Naive thymus-derived CD8-positive, alpha-beta T cell (primary cell): ENCODE data around the gene POLR1C. TPM values are rescaled to one million over a fixed set of nuclear protein-coding genes. Genes with fewer than 3 reads are reported as not detected.
A peak's percentile ranks its signal among the peaks of the same experiment; 100 is the strongest.

ENCODE experiments used
- ATAC-seq, 2 donors: fragments of 150-1000 bp; cut with Tn5 transposase in 1 of 2; sonication (Bioruptor Pico), chemical (Tn5 transposase) in 1 of 2; 1 replicate in 1 of 2; 2 replicates in 1 of 2; pipeline ENCODE4 v1.10.0; 2021; ENCODE audit warnings: mild to moderate bottlenecking in 2 of 2, moderate library complexity in 2 of 2
- POLR2A ChIA-PET: fragments of 350-600 bp; sonication (Branson Sonifier 250); formaldehyde crosslinking; loops from one replicate; lab custom pipeline; 2021; ENCODE audit warnings: antibody characterized with exemption; lab: Charles Lee
- DNase-seq, 10 donors: peaks; one replicate each; pipeline versions ENCODE4 v3.0.0 to v3.0.0-alpha.2; 2020 to 2022
- H3K27ac Mint-ChIP-seq, 10 donors: one replicate each; pipeline ENCODE4 v1.8.0; 2020 to 2022; ENCODE audit warnings: mild to moderate bottlenecking in 10 of 10, mixed read lengths in 10 of 10, moderate library complexity in 4 of 10, inconsistent platforms in 1 of 10
- H3K27me3 Mint-ChIP-seq, 5 donors: one replicate each; pipeline ENCODE4 v1.8.0; 2021 to 2022; ENCODE audit warnings: mixed read lengths in 5 of 5
- H3K36me3 Mint-ChIP-seq, 3 donors: one replicate each; pipeline ENCODE4 v1.8.0; 2020 to 2022; ENCODE audit warnings: mixed read lengths in 3 of 3, mild to moderate bottlenecking in 2 of 3, inconsistent platforms in 1 of 3
- H3K4me1 Mint-ChIP-seq, 4 donors: one replicate each; pipeline ENCODE4 v1.8.0; 2021 to 2022; ENCODE audit warnings: mixed read lengths in 4 of 4
- H3K4me3 Mint-ChIP-seq, 10 donors: one replicate each; pipeline ENCODE4 v1.8.0; 2020 to 2022; ENCODE audit warnings: mild to moderate bottlenecking in 10 of 10, mixed read lengths in 10 of 10, moderate library complexity in 6 of 10, inconsistent platforms in 1 of 10
- H3K9me3 Mint-ChIP-seq, 9 donors: one replicate each; pipeline ENCODE4 v1.8.0; 2020 to 2022; ENCODE audit warnings: mixed read lengths in 9 of 9, mild to moderate bottlenecking in 3 of 9, inconsistent platforms in 1 of 9, moderate library complexity in 1 of 9
- polyA plus RNA-seq, 3 donors: library from polyadenylated mRNA; unstranded; fragments of 300-500 nt; fragmentation: Illumina TruSeq; gene quantifications; one replicate each; pipeline ENCODE4 v1.2.3, GENCODE V29; 2021
- total RNA-seq, 8 experiments: library from RNA in 2 of 8; stranded (reverse) in 2 of 8; gene quantifications; one replicate each; pipeline ENCODE4 v1.2.3 and lab custom pipeline; 2021 to 2026

The POLR1C gene
- total and polyA plus RNA-seq, 5 experiments from 2014 or later, result 9.4 to 51.9 (median 23.2) TPM

GRCh38 chr6:43505718-43506117, 11.2 kb upstream of the POLR1C start:
- Mint-ChIP-seq H3K4me3 (no peak overlapping the region), H3K4me1 (peaks cover 10 to 26% (median 16%) of the 10 kb centered on the region in 4 donors), H3K27ac (no peak overlapping the region), H3K27me3 (peaks cover 14 to 26% (median 17%) of the 10 kb centered on the region in 5 donors), H3K9me3 (no peaks in the 10 kb centered on the region), H3K36me3 (peaks cover 3 to 45% (median 10%) of the 10 kb centered on the region in 3 donors)
- POLR2A ChIA-PET, result interaction anchor here (1.2 to 4.3 kb wide), 5 partner anchors 11 to 78 kb away, joined by 3 to 17 read pairs (median 5); partner anchors contain the start of genes ABCC10, DLK2, POLR1C and YIPF3
- ATAC-seq, result no peak
- no peak for DNase-seq

GRCh38 chr6:43506171-43506570, 10.7 kb upstream of the POLR1C start:
- no peaks in the 10 kb centered on the region for H3K9me3 Mint-ChIP-seq
- POLR2A ChIA-PET, result interaction anchor here (1.2 to 4.3 kb wide), 6 partner anchors 10 to 79 kb away, joined by 3 to 17 read pairs (median 4); partner anchors contain the start of genes ABCC10, DLK2, POLR1C and YIPF3
- H3K27me3 Mint-ChIP-seq, result peaks cover 14 to 26% (median 18%) of the 10 kb centered on the region in 5 donors
- peaks cover 3 to 46% (median 10%) of the 10 kb centered on the region in 3 donors for H3K36me3 Mint-ChIP-seq
- no peak for ATAC-seq
- H3K4me1 Mint-ChIP-seq, result peaks cover 10 to 27% (median 17%) of the 10 kb centered on the region in 4 donors
- no peak for DNase-seq
- no peak overlapping the region for H3K4me3 Mint-ChIP-seq
- H3K27ac Mint-ChIP-seq, result peak overlapping the region in 5 of 10 donors; percentile 28 to 73 (median 58)

- Mint-ChIP-seq H3K4me3 (no peak overlapping the region), H3K27ac (peak overlapping the region in 7 of 10 donors; percentile 28 to 73 (median 55)), H3K9me3 (no peaks in the 10 kb centered on the region), H3K27me3 (peaks cover 14 to 26% (median 18%) of the 10 kb centered on the region in 5 donors), H3K4me1 (peaks cover 10 to 34% (median 20%) of the 10 kb centered on the region in 4 donors), H3K36me3 (peaks cover 5 to 46% (median 6%) of the 10 kb centered on the region in 3 donors)
- POLR2A ChIA-PET, result interaction anchor here (0.5 to 4.3 kb wide), 8 partner anchors 10 to 123 kb away, joined by 3 to 17 read pairs (median 4); partner anchors contain the start of genes ABCC10, DLK2, POLR1C and YIPF3
- ATAC-seq (peak; percentile 59 to 76), DNase-seq (peak; percentile 61 to 86 (median 78))
Observed at GRCh38 chr6:43506667-43507471, 10.0 kb upstream of the POLR1C start.

GRCh38 chr6:43508481-43509141, 8.3 kb upstream of the POLR1C start:
- Mint-ChIP-seq H3K27ac (peak overlapping the region in 7 of 10 donors; percentile 11 to 91 (median 43)), H3K36me3 (peaks cover 4 to 47% (median 6%) of the 10 kb centered on the region in 3 donors)

GRCh38 chr6:43509142-43509983, 7.5 kb upstream of the POLR1C start:
- Mint-ChIP-seq H3K27ac (peak overlapping the region in 8 of 10 donors; percentile 6 to 91 (median 53)), H3K9me3 (no peaks in the 10 kb centered on the region), H3K4me3 (peak overlapping the region; percentile 69 to 93 (median 86)), H3K4me1 (peaks cover 13 to 40% (median 28%) of the 10 kb centered on the region in 4 donors), H3K36me3 (peaks cover 4 to 45% (median 4%) of the 10 kb centered on the region in 3 donors), H3K27me3 (peaks cover 14 to 26% (median 18%) of the 10 kb centered on the region in 5 donors)
- DNase-seq (peak in 3 of 10 donors; percentile 10 to 47 (median 21)), ATAC-seq (peak in 1 of 2 donors; percentile 10)
- POLR2A ChIA-PET, result interaction anchor here (0.7 to 4.3 kb wide), 5 partner anchors 7 to 125 kb away, joined by 3 to 17 read pairs (median 5); partner anchors contain the start of genes ABCC10, POLR1C, TJAP1 and YIPF3

More at GRCh38 chr6:43508481-43509141, 8.3 kb upstream of the POLR1C start:
- Mint-ChIP-seq H3K4me3 (peak overlapping the region; percentile 69 to 93 (median 84)), H3K27me3 (peaks cover 14 to 26% (median 18%) of the 10 kb centered on the region in 5 donors), H3K4me1 (peaks cover 12 to 39% (median 28%) of the 10 kb centered on the region in 4 donors), H3K9me3 (no peaks in the 10 kb centered on the region)
- no peak for ATAC-seq
- DNase-seq, result peak in 1 of 10 donors; percentile 58
- POLR2A ChIA-PET, result interaction anchor here (4.3 kb wide), 1 partner anchor 8 kb away, joined by 17 read pairs; the partner anchor contains the start of genes POLR1C and YIPF3

GRCh38 chr6:43509984-43510826, 6.7 kb upstream of the POLR1C start, which contains the start of gene LRRC73:
Gene LRRC73 (minus strand): TSS chr6:43510346. CDS start chr6:43509785, 561 bp downstream.
- peak within 1 kb of the TSS; percentile 69 to 93 (median 86) for H3K4me3 Mint-ChIP-seq
- POLR2A ChIA-PET, result interaction anchor here (0.7 to 2.2 kb wide), 4 partner anchors 33 to 126 kb away, joined by 3 to 9 read pairs (median 4); partner anchors contain the start of genes ABCC10 and TJAP1
- peak within 1 kb of the TSS in 9 of 10 donors; percentile 35 to 91 (median 63) for H3K27ac Mint-ChIP-seq
- peaks cover 19 to 40% (median 28%) of the 10 kb centered on the region in 4 donors for H3K4me1 Mint-ChIP-seq
- H3K27me3 Mint-ChIP-seq, result peaks cover 14 to 26% (median 18%) of the 10 kb centered on the region in 5 donors
- peak; percentile 58 to 85 (median 72) for DNase-seq
- peak; percentile 75 to 77 for ATAC-seq
- no peaks in the 10 kb centered on the region for H3K9me3 Mint-ChIP-seq
- H3K36me3 Mint-ChIP-seq, result peaks cover 4 to 47% (median 4%) of the 10 kb centered on the region in 3 donors

- Mint-ChIP-seq H3K4me3 (peak overlapping the region in 9 of 10 donors; percentile 6 to 82 (median 63)), H3K36me3 (peaks cover 4 to 48% (median 4%) of the 10 kb centered on the region in 3 donors), H3K27ac (peak overlapping the region in 3 of 10 donors; percentile 14 to 63 (median 33)), H3K27me3 (peaks cover 14 to 26% (median 18%) of the 10 kb centered on the region in 5 donors), H3K4me1 (peaks cover 22 to 40% (median 28%) of the 10 kb centered on the region in 4 donors), H3K9me3 (no peaks in the 10 kb centered on the region)
- peak in 1 of 10 donors; percentile 63 for DNase-seq
- POLR2A ChIA-PET, result interaction anchor here (1.1 to 2.2 kb wide), 3 partner anchors 33 to 283 kb away, joined by 3 to 9 read pairs (median 4); partner anchors contain the start of gene TJAP1
- ATAC-seq, result no peak
Observed at GRCh38 chr6:43510827-43511163, 6.1 kb upstream of the POLR1C start.

- no peak for DNase-seq
- POLR2A ChIA-PET, result interaction anchor here (0.5 to 1.3 kb wide), 3 partner anchors 284 to 585 kb away, joined by 3 to 4 read pairs (median 3); no protein-coding TSS in a partner anchor
Observed at GRCh38 chr6:43511824-43512415, 5.0 kb upstream of the POLR1C start.

GRCh38 chr6:43515808-43516207, 1.1 kb upstream of the POLR1C start:
- POLR2A ChIA-PET, result interaction anchor here (0.5 to 3.1 kb wide), 10 partner anchors 9 to 536 kb away, joined by 3 to 17 read pairs (median 4); partner anchors contain the start of genes ABCC10, DLK2, KLHDC3 and MEA1
- ATAC-seq (no peak), DNase-seq (no peak)
- Mint-ChIP-seq H3K27me3 (no peaks in the 10 kb centered on the region), H3K36me3 (peaks cover 0 to 46% (median 8%) of the 10 kb centered on the region in 3 donors), H3K4me1 (peaks cover 10 to 17% (median 15%) of the 10 kb centered on the region in 4 donors), H3K9me3 (no peaks in the 10 kb centered on the region), H3K4me3 (no peak overlapping the region), H3K27ac (peak overlapping the region in 1 of 10 donors; percentile 34)

More at GRCh38 chr6:43511824-43512415, 5.0 kb upstream of the POLR1C start:
- peak overlapping the region in 5 of 10 donors; percentile 10 to 71 (median 38) for H3K27ac Mint-ChIP-seq
- H3K27me3 Mint-ChIP-seq, result peaks cover 14 to 26% (median 18%) of the 10 kb centered on the region in 5 donors
- peaks cover 21 to 36% (median 26%) of the 10 kb centered on the region in 4 donors for H3K4me1 Mint-ChIP-seq
- ATAC-seq, result no peak
- H3K36me3 Mint-ChIP-seq, result peaks cover 4 to 50% (median 4%) of the 10 kb centered on the region in 3 donors
- no peaks in the 10 kb centered on the region for H3K9me3 Mint-ChIP-seq
- H3K4me3 Mint-ChIP-seq, result peak overlapping the region in 5 of 10 donors; percentile 4 to 65 (median 31)

GRCh38 chr6:43516367-43516696, 557 bp upstream of the POLR1C start:
- peak; percentile 1 to 16 for ATAC-seq
- POLR2A ChIA-PET, result interaction anchor here (0.6 to 3.1 kb wide), 16 partner anchors 9 to 1589 kb away, joined by 3 to 17 read pairs (median 4); partner anchors contain the start of genes ABCC10, CUL9, DLK2 and KLHDC3
- Mint-ChIP-seq H3K27ac (no peak overlapping the region), H3K4me1 (peaks cover 9 to 17% (median 14%) of the 10 kb centered on the region in 4 donors), H3K9me3 (no peaks in the 10 kb centered on the region), H3K4me3 (no peak overlapping the region), H3K27me3 (no peaks in the 10 kb centered on the region), H3K36me3 (peaks cover 0 to 41% (median 9%) of the 10 kb centered on the region in 3 donors)
- DNase-seq, result no peak
